Aorta (tissue), 5 donors: ENCODE data around the gene GRM1. TPM values are rescaled to one million over a fixed set of nuclear protein-coding genes. Genes with fewer than 3 reads are reported as not detected.

ENCODE experiments used
- ATAC-seq: fragments of 200-7000 bp; cut with Tn5 transposase; one replicate; pipeline ENCODE4 v1.9.1; 2022; ENCODE audit warnings: moderate library complexity; ENCODE audit not compliant: low FRiP score
- DNase-seq, 2 donors: peaks; one replicate each; pipeline ENCODE4 v3.0.0-alpha.2; 2020
- H3K27ac ChIP-seq, 2 donors: one replicate each; pipeline ENCODE4 v1.5.1; 2013; ENCODE audit warnings: low read length in 2 of 2, mild to moderate bottlenecking in 2 of 2, moderate library complexity in 2 of 2, control low read depth in 1 of 2, inconsistent platforms in 1 of 2, low read depth in 1 of 2
- H3K27me3 ChIP-seq, 2 donors: one replicate each; pipeline ENCODE4 v1.6.1; 2013; ENCODE audit warnings: control low read depth in 1 of 2, low read length in 1 of 2, mild to moderate bottlenecking in 1 of 2, moderate library complexity in 1 of 2; ENCODE audit not compliant: insufficient read depth in 2 of 2, control insufficient read depth in 1 of 2
- H3K36me3 ChIP-seq, 2 donors: one replicate each; pipeline ENCODE4 v1.6.1; 2013; ENCODE audit warnings: control low read depth in 1 of 2, low read length in 1 of 2, mild to moderate bottlenecking in 1 of 2; ENCODE audit not compliant: insufficient read depth in 2 of 2, control insufficient read depth in 1 of 2
- H3K4me1 ChIP-seq, 2 donors: one replicate each; pipeline ENCODE4 v1.6.1; 2013; ENCODE audit warnings: low read length in 2 of 2, control low read depth in 1 of 2, mild to moderate bottlenecking in 1 of 2, moderate library complexity in 1 of 2; ENCODE audit not compliant: insufficient read depth in 2 of 2, control insufficient read depth in 1 of 2
- H3K4me3 ChIP-seq, 2 donors: one replicate each; pipeline ENCODE4 v1.5.1; 2013; ENCODE audit warnings: low read length in 2 of 2, control low read depth in 1 of 2, mild to moderate bottlenecking in 1 of 2
- H3K9me3 ChIP-seq: one replicate; pipeline ENCODE4 v1.6.1; 2013; ENCODE audit warnings: mild to moderate bottlenecking, low read length; ENCODE audit not compliant: control insufficient read depth
- WGBS, 2 donors: extraction: QIAGEN DNeasy Blood & Tissue Kit; methylation state at CpG; one replicate each; pipeline ENCODE4 v1.1.7; 2013; 5-methylcytosine and 5-hydroxymethylcytosine counted together
- intact Hi-C, 2 donors: fragments of 100-400 bp; cut with DNase I; formaldehyde crosslinking; loops; one replicate each; pipeline versions ENCODE4 v1.14.2 to v1.15.0; 2022
- polyA plus RNA-seq, 2 donors: library from polyadenylated mRNA; stranded (reverse); fragments of 200-250 nt; gene quantifications; one replicate each; pipeline ENCODE4 v1.2.3, GENCODE V29; 2013
- total RNA-seq, 2 donors: library from RNA; stranded (reverse); fragmentation: NEBNext Ultra II Directional; extraction: Animal tissue kit (Norgen Biotek cat#: 25700); gene quantifications; one replicate each; pipeline ENCODE4 v1.2.1, GENCODE V29; 2021
- donor health status: healthy with polysubstance abuse.
- donor health status: Bipolar disorder and iron deficiency.
- donor health status: DM: no; HTN: no; CAD: no.
- donor health status: DM: no; HTN: no; CAD: no.
- donor health status: DM: yes; HTN: yes; CAD: no.

Gene GRM1
- total and polyA plus RNA-seq, 4 donors: 0.05 to 0.25 (median 0.13) TPM; not detected in 1

DNA sequence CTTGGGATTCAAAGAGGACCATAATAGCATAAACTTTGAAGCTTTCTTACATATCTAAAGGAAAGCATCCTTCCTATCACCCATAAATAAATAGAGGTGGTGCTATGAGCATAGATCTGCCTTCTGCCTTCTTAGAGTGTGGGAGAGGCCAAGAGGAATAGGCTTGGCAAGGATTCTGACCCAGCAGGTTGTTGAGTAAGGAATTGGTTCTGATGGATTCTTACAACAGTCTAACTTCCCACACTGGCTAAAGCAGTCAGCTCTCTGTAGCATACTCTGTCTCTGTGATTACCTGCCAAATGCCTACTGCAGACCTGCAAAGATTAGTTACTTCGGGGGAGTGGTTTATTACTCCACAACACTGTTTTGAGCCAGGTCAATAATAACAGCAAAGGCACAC lies 316.7 kb downstream of the GRM1 start:
- intact Hi-C loops: no loop called here
- Histone ChIP-seq H3K27me3 (no peaks in the 10 kb centered on the region), H3K4me1 (no peaks in the 10 kb centered on the region), H3K36me3 (no peaks in the 10 kb centered on the region), H3K9me3 (no peaks in the 10 kb centered on the region), H3K27ac (no peak overlapping the region), H3K4me3 (no peak overlapping the region)
- ATAC-seq: no peak
- 45 to 68% methylated on average over 1 of the region's 1 CpG for WGBS, 2 donors
- DNase-seq: no peak

DNA sequence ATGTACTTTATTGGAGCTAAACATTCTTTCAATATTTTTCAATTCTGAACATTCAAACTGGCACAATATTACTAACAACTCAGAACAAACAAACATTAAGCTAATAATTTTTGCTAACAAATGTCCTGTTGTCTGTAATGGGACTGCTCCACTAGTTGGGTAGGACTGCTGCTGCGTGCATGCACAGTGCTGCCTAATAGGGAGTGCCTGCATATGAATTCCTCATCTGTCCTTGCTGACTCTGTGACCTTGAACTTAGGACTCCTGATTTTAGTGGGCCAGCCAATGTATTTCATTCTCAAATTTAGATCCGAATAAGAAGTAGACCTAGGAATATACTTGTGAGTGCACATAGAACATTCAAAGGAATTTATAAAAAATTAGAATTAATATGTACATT lies 318.2 kb downstream of the GRM1 start:
- ATAC-seq (no peak), DNase-seq (no peak)
- Histone ChIP-seq H3K27ac (no peak overlapping the region), H3K27me3 (no peaks in the 10 kb centered on the region), H3K4me1 (no peaks in the 10 kb centered on the region), H3K4me3 (no peak overlapping the region), H3K9me3 (no peaks in the 10 kb centered on the region), H3K36me3 (no peaks in the 10 kb centered on the region)
- 82% methylated on average over 2 of the region's 2 CpGs for WGBS, 2 donors
- intact Hi-C loops: no loop called here

DNA sequence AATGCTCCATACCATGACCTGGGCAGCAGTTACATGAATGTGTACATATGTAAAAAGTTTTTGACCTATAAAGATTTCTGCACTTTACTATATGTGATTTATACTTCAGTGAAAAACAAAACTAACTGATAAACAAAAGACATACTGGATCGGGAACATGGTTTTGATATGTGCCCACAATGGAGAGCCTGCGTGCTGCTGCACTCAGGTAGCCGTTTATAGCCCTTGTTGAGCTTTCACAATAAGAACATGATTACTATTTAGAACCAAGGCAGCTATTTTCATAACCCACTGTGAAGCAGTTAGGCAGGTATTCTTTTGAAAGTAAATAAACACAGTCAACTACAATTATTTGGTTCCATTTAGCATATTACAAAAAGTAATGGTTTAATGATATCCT lies 318.8 kb downstream of the GRM1 start:
- intact Hi-C loops: no loop called here
- H3K4me3 ChIP-seq: no peak overlapping the region
- no peaks in the 10 kb centered on the region for H3K27me3 ChIP-seq
- DNase-seq: no peak
- H3K4me1 ChIP-seq: no peaks in the 10 kb centered on the region
- no peak overlapping the region for H3K27ac ChIP-seq
- no peaks in the 10 kb centered on the region for H3K9me3 ChIP-seq
- WGBS, 2 donors: 91 to 92% methylated on average over 3 of the region's 3 CpGs
- ATAC-seq: no peak
- no peaks in the 10 kb centered on the region for H3K36me3 ChIP-seq

DNA sequence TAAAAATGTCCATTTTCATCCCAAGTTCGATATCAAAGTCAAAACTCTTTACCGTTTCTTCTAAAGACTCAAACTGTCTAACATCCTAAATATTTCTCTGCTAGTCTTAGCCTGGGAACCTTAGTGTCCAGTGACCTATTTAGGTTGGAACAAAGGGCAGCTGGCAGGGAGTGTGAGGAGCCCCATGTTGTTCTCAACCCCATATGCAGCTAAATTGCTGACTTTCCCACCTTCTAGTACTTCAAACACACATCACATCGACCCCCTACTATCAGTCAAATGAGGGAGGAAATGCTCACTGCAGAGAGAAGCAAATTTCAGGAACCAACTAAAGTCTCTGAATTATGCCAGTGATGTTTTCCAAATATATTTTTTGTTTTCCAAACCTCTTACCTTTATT lies 322.2 kb downstream of the GRM1 start:
- Histone ChIP-seq H3K36me3 (no peaks in the 10 kb centered on the region), H3K4me3 (no peak overlapping the region), H3K9me3 (no peaks in the 10 kb centered on the region), H3K27ac (no peak overlapping the region), H3K4me1 (no peaks in the 10 kb centered on the region), H3K27me3 (no peaks in the 10 kb centered on the region)
- intact Hi-C loops: no loop called here
- DNase-seq: no peak
- no peak for ATAC-seq
- 35 to 40% methylated on average over 3 of the region's 3 CpGs for WGBS, 2 donors

DNA sequence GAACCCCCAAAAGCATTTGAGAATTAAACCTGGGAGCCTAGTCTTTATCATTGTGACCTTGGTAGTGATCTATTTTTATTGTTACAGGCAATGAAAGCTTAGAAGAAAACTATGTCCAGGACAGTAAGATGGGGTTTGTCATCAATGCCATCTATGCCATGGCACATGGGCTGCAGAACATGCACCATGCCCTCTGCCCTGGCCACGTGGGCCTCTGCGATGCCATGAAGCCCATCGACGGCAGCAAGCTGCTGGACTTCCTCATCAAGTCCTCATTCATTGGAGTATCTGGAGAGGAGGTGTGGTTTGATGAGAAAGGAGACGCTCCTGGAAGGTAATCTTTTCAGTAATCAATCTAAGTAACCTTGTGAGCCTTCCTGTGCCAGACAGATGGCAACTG lies 323.3 kb downstream of the GRM1 start:
- H3K27ac ChIP-seq: no peak overlapping the region
- no peaks in the 10 kb centered on the region for H3K27me3 ChIP-seq
- no peaks in the 10 kb centered on the region for H3K36me3 ChIP-seq
- no peak for ATAC-seq
- intact Hi-C loops: no loop called here
- no peak overlapping the region for H3K4me3 ChIP-seq
- 82 to 87% methylated on average over 5 of the region's 5 CpGs for WGBS, 2 donors
- H3K9me3 ChIP-seq: no peaks in the 10 kb centered on the region
- H3K4me1 ChIP-seq: no peaks in the 10 kb centered on the region
- DNase-seq: no peak

DNA sequence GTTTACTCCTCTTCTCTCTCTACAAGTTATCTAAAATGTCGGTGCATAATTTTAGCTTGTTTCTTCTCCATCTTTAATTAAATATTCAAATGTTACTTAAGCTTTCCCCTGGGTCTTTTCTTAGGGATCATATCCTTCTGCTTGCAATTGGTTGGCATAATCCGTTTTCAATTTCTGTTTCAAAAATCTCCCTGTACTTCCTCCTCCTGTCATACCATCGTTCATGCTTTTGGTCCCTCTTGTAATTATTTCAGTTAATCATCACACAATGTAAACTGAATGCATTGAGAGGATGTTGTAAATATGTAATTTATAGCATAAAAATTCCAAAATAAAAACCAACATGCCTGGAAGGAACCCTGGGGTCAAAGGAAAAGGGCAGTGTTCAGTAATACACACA lies 325.6 kb downstream of the GRM1 start:
- H3K4me3 ChIP-seq: no peak overlapping the region
- no peak overlapping the region for H3K27ac ChIP-seq
- H3K36me3 ChIP-seq: no peaks in the 10 kb centered on the region
- intact Hi-C loops: no loop called here
- no peaks in the 10 kb centered on the region for H3K4me1 ChIP-seq
- WGBS, 2 donors: 74 to 76% methylated on average over 3 of the region's 3 CpGs
- H3K27me3 ChIP-seq: no peaks in the 10 kb centered on the region
- DNase-seq: no peak
- no peak for ATAC-seq
- no peaks in the 10 kb centered on the region for H3K9me3 ChIP-seq

DNA sequence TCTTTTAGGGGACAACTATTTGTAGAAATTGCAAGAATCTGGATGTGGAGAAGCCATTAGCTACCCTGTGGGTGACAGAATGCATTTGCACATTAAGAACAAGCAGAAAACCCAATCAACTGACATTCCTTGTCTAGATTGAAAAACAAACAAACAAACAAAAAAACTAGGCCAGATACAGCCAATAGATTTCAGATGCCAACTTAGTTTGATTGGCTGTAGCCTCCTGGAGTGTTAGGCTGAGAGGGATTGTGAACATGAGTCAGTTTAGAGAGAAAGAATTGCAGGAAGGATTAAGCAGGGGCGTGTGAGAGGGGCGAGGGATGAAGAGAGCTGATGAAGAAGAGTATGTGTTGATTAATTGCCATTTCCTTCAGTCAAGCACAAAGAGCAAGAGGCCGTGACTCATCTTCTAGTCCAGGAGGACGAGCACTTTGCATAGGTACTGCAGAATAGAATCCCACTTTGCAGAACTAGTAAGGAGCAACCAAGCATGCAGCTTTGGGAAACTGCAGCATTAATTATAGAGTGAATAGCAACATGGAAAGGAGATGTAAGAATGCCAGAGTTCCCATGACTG lies 326.7 kb downstream of the GRM1 start:
- 65 to 82% methylated on average over 4 of the region's 4 CpGs for WGBS, 2 donors

DNA sequence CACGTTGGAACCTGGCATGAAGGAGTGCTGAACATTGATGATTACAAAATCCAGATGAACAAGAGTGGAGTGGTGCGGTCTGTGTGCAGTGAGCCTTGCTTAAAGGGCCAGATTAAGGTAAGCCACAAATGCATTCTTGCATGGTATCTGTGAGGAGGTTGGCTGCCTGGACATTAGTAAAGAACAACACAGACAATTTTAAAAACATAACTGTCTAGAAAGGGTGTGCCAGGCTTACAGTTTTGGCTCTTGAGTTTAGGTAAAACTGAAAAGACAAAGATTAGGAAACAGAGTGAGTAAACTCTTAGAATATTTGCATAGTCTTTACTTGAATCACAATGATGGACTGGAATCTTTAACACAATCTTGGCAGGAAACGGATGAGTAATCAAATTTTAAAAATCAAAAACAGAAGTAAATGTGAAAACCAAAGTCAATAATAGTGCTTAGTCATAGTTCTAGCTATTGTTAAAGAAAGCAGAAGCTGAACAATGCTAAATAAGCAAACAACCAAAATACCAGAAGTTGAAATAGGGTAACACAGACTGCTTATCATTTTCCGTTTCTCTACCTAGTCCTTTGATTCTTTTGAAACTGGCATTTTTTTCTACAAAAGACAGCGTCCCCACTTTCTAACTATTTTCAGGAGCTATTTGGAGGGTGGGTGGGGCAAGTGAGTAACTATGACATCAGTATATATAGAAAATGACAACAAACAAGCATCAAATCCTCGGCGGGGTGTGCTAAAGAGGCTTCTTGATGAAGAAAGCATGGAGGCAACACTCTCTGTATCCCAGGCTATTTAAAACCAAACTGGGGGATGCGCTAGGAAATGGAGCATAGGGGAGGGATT lies 328.9 kb downstream of the GRM1 start:
- H3K36me3 ChIP-seq: no peaks in the 10 kb centered on the region
- no peaks in the 10 kb centered on the region for H3K4me1 ChIP-seq
- WGBS, 2 donors: 65 to 72% methylated on average over 8 of the region's 8 CpGs
- no peak overlapping the region for H3K27ac ChIP-seq
- intact Hi-C loops: no loop called here
- H3K4me3 ChIP-seq: no peak overlapping the region
- no peaks in the 10 kb centered on the region for H3K9me3 ChIP-seq
- DNase-seq: no peak
- H3K27me3 ChIP-seq: no peaks in the 10 kb centered on the region
- no peak for ATAC-seq

More for the DNA sequence above, 326.7 kb downstream of the GRM1 start:
- intact Hi-C loops: no loop called here
- H3K4me1 ChIP-seq: no peaks in the 10 kb centered on the region
- DNase-seq: no peak
- ATAC-seq: no peak
- no peak overlapping the region for H3K27ac ChIP-seq
- no peaks in the 10 kb centered on the region for H3K36me3 ChIP-seq
- H3K27me3 ChIP-seq: no peaks in the 10 kb centered on the region
- no peaks in the 10 kb centered on the region for H3K9me3 ChIP-seq
- H3K4me3 ChIP-seq: no peak overlapping the region

DNA sequence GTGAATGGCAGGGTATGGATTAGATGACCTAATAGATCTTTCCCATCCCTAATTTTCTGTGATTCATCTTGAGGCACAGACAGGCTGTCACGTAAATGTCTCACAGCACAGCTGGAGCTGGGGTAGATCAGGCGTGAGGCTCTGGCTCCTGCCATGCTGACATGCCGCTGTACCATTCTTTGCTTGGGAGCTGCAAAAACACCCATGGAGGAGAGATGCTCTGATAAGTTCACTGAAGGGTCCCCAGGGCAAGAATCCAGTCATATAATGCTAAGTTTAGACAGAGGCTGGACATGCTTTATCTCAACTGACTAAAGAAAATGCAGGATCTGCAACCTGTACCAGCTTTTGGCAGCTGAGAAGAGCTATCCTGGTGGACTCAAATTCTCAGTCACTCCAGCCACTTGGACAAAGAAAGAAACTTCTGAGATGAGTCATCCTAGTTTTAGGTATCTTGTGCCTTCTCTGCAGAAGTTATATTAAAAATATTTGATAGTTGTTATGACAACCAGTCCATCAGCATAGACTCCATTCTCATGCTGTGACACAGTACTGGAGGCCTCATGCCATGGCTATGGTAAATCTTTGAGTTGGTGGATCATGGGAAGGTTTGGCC lies 329.7 kb downstream of the GRM1 start:
- Histone ChIP-seq H3K4me3 (no peak overlapping the region), H3K4me1 (no peaks in the 10 kb centered on the region), H3K27ac (no peak overlapping the region), H3K36me3 (no peaks in the 10 kb centered on the region), H3K9me3 (no peaks in the 10 kb centered on the region), H3K27me3 (no peaks in the 10 kb centered on the region)
- DNase-seq (no peak), ATAC-seq (no peak)
- 63 to 87% methylated on average over 3 of the region's 3 CpGs for WGBS, 2 donors
- intact Hi-C loops: no loop called here
